ENCODE data around the gene S1PR4. TPM values are rescaled to one million over a fixed set of nuclear protein-coding genes. Genes with fewer than 3 reads are reported as not detected.

Gene S1PR4
- total and polyA plus RNA-seq, 9 of the 15 experiments (the other 6 are each of a cell fraction or from before 2014, with no cell fraction given), result 0.27 TPM; not detected in 8

DNA sequence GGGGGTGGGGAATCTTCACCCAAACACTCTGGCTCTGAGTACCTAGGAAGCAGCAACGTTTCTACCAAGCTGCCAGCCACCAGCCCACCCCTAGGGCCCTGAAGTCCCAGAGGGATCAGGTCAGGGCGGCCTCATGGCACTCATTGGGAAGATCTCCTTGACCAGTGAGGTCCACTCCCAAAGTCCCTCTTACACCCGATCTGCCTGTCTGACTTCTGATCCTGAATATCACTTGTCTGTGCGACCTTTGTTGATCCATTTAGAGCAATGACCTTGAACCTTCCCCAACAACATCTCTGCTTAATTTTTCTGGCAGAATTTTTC is 44.8 kb upstream of the S1PR4 start (continued):
- TF ChIP-seq KDM2B (CRISPR knock-in tag; IDR thresholded peaks at IDR 0.05), result no peak
- no peak for TF ChIP-seq ZNF354B (CRISPR knock-in tag; IDR thresholded peaks at IDR 0.05)
- no peak for TF ChIP-seq TBL1XR1 (IDR thresholded peaks at IDR 0.05; ENCODE audit: low read length in 2 of 2)
- no peak for TF ChIP-seq ZSCAN32 (CRISPR knock-in tag; IDR thresholded peaks at IDR 0.05)
- no peak for TF ChIP-seq HNRNPK (IDR thresholded peaks at IDR 0.05; ENCODE audit: low read depth, low read length, poor library complexity, severe bottlenecking)
- TF ChIP-seq, protein P1, sequence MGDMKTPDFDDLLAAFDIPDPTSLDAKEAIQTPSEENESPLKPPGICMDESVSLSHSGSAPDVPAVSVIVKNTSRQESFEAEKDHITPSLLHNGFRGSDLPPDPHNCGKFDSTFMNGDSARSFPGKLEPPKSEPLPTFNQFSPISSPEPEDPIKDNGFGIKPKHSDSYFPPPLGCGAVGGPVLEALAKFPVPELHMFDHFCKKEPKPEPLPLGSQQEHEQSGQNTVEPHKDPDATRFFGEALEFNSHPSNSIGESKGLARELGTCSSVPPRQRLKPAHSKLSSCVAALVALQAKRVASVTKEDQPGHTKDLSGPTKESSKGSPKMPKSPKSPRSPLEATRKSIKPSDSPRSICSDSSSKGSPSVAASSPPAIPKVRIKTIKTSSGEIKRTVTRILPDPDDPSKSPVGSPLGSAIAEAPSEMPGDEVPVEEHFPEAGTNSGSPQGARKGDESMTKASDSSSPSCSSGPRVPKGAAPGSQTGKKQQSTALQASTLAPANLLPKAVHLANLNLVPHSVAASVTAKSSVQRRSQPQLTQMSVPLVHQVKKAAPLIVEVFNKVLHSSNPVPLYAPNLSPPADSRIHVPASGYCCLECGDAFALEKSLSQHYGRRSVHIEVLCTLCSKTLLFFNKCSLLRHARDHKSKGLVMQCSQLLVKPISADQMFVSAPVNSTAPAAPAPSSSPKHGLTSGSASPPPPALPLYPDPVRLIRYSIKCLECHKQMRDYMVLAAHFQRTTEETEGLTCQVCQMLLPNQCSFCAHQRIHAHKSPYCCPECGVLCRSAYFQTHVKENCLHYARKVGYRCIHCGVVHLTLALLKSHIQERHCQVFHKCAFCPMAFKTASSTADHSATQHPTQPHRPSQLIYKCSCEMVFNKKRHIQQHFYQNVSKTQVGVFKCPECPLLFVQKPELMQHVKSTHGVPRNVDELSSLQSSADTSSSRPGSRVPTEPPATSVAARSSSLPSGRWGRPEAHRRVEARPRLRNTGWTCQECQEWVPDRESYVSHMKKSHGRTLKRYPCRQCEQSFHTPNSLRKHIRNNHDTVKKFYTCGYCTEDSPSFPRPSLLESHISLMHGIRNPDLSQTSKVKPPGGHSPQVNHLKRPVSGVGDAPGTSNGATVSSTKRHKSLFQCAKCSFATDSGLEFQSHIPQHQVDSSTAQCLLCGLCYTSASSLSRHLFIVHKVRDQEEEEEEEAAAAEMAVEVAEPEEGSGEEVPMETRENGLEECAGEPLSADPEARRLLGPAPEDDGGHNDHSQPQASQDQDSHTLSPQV (IDR thresholded peaks at IDR 0.05), result peak; percentile 4; the same call in 1 of the 2 replicates
- TF ChIP-seq SLC30A9 (CRISPR knock-in tag; IDR thresholded peaks at IDR 0.05), result no peak
- TF ChIP-seq ZNF165 (CRISPR knock-in tag; IDR thresholded peaks at IDR 0.05; ENCODE audit: borderline replicate concordance), result no peak
- no peak for TF ChIP-seq PURB (CRISPR knock-in tag; IDR thresholded peaks at IDR 0.05; ENCODE audit: low read depth)
- no peak for TF ChIP-seq TBP (optimal IDR thresholded peaks at IDR 0.05; ENCODE audit: low read depth, low read length)
- TF ChIP-seq LARP7 (IDR thresholded peaks at IDR 0.05), result no peak
- TF ChIP-seq ESRRA (IDR thresholded peaks at IDR 0.05; ENCODE audit: borderline replicate concordance, low read depth), result peak; percentile 67
- no peak for TF ChIP-seq ZFP1 (CRISPR knock-in tag; IDR thresholded peaks at IDR 0.05)
- no peak for TF ChIP-seq MAFG (tag; conservative IDR thresholded peaks at IDR 0.05)
- TF ChIP-seq, protein P2, sequence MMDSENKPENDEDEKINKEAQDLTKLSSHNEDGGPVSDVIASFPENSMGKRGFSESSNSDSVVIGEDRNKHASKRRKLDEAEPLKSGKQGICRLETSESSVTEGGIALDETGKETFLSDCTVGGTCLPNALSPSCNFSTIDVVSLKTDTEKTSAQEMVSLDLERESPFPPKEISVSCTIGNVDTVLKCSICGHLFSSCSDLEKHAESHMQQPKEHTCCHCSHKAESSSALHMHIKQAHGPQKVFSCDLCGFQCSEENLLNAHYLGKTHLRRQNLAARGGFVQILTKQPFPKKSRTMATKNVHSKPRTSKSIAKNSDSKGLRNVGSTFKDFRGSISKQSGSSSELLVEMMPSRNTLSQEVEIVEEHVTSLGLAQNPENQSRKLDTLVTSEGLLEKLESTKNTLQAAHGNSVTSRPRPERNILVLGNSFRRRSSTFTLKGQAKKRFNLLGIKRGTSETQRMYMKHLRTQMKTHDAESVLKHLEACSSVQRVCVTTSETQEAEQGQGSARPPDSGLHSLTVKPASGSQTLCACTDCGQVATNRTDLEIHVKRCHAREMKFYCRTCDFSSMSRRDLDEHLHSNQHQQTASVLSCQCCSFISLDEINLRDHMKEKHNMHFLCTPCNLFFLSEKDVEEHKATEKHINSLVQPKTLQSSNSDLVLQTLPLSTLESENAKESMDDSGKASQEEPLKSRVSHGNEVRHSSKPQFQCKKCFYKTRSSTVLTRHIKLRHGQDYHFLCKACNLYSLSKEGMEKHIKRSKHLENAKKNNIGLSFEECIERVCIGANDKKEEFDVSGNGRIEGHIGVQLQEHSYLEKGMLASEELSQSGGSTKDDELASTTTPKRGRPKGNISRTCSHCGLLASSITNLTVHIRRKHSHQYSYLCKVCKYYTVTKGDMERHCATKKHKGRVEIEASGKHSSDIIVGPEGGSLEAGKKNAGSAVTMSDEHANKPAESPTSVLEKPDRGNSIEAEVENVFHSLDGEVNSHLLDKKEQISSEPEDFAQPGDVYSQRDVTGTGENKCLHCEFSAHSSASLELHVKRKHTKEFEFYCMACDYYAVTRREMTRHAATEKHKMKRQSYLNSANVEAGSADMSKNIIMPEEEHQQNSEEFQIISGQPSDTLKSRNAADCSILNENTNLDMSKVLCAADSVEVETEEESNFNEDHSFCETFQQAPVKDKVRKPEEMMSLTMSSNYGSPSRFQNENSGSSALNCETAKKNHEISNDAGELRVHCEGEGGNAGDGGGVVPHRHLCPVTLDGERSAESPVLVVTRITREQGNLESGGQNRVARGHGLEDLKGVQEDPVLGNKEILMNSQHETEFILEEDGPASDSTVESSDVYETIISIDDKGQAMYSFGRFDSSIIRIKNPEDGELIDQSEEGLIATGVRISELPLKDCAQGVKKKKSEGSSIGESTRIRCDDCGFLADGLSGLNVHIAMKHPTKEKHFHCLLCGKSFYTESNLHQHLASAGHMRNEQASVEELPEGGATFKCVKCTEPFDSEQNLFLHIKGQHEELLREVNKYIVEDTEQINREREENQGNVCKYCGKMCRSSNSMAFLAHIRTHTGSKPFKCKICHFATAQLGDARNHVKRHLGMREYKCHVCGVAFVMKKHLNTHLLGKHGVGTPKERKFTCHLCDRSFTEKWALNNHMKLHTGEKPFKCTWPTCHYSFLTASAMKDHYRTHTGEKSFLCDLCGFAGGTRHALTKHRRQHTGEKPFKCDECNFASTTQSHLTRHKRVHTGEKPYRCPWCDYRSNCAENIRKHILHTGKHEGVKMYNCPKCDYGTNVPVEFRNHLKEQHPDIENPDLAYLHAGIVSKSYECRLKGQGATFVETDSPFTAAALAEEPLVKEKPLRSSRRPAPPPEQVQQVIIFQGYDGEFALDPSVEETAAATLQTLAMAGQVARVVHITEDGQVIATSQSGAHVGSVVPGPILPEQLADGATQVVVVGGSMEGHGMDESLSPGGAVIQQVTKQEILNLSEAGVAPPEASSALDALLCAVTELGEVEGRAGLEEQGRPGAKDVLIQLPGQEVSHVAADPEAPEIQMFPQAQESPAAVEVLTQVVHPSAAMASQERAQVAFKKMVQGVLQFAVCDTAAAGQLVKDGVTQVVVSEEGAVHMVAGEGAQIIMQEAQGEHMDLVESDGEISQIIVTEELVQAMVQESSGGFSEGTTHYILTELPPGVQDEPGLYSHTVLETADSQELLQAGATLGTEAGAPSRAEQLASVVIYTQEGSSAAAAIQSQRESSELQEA (IDR thresholded peaks at IDR 0.05; ENCODE audit: low read depth), result no peak
- TF ChIP-seq XRCC5 (IDR thresholded peaks at IDR 0.05; ENCODE audit: low read depth, low read length), result no peak
- no peak for TF ChIP-seq ASH1L (IDR thresholded peaks at IDR 0.05; ENCODE audit: borderline replicate concordance, low read depth, partially characterized antibody)

Data from K562 (cell line).